Right lung (tissue), 10 donors: Measurements from ENCODE around the gene FOXP4. TPM values are rescaled to one million over a fixed set of nuclear protein-coding genes. Genes with fewer than 3 reads are reported as not detected.
A peak's percentile ranks its signal among the peaks of the same experiment; 100 is the strongest.

ENCODE experiments used
- DNase-seq, 2 donors: peaks; one replicate each; pipeline ENCODE4 v3.0.0-alpha.2; 2013
- long read RNA-seq, 8 donors: transcript quantifications; one replicate each; lab custom pipeline, GENCODE V29; 2026
- polyA plus RNA-seq, 5 donors: library from polyadenylated mRNA; unstranded; fragments of 120-200 nt; gene quantifications; one replicate each; pipeline versions ENCODE4 v1.2.1 to v1.2.3, GENCODE V29; 2013; ENCODE audit warnings: inconsistent platforms in 1 of 5, low replicate concordance in 1 of 5; ENCODE audit not compliant: insufficient read length in 5 of 5, insufficient read depth in 1 of 5

The FOXP4 gene, protein sequence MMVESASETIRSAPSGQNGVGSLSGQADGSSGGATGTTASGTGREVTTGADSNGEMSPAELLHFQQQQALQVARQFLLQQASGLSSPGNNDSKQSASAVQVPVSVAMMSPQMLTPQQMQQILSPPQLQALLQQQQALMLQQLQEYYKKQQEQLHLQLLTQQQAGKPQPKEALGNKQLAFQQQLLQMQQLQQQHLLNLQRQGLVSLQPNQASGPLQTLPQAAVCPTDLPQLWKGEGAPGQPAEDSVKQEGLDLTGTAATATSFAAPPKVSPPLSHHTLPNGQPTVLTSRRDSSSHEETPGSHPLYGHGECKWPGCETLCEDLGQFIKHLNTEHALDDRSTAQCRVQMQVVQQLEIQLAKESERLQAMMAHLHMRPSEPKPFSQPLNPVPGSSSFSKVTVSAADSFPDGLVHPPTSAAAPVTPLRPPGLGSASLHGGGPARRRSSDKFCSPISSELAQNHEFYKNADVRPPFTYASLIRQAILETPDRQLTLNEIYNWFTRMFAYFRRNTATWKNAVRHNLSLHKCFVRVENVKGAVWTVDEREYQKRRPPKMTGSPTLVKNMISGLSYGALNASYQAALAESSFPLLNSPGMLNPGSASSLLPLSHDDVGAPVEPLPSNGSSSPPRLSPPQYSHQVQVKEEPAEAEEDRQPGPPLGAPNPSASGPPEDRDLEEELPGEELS
- polyA plus RNA-seq = 10 to 100 TPM; 43.0 to 89.6 (median 61.9) TPM
- long read RNA-seq, donor 1, full-length matches to known transcripts = 6 of 132 reads
- long read RNA-seq, donor 1, partial matches to known transcripts = 126 of 132 reads
- long read RNA-seq, donor 1, other reads (novel, unspliced or antisense) = 0 of 132 reads
- long read RNA-seq, donor 2, full-length matches to known transcripts = 8 of 8 reads
- long read RNA-seq, donor 2, partial matches to known transcripts = 0 of 8 reads
- long read RNA-seq, donor 2, other reads (novel, unspliced or antisense) = 0 of 8 reads
- long read RNA-seq, donor 3, full-length matches to known transcripts = 4 of 53 reads
- long read RNA-seq, donor 3, partial matches to known transcripts = 49 of 53 reads
- long read RNA-seq, donor 3, other reads (novel, unspliced or antisense) = 0 of 53 reads
- long read RNA-seq, donor 4, full-length matches to known transcripts = 7 of 7 reads
- long read RNA-seq, donor 4, partial matches to known transcripts = 0 of 7 reads
- long read RNA-seq, donor 4, other reads (novel, unspliced or antisense) = 0 of 7 reads
- long read RNA-seq, donor 5, full-length matches to known transcripts = 3 of 8 reads
- long read RNA-seq, donor 5, partial matches to known transcripts = 5 of 8 reads
- long read RNA-seq, donor 5, other reads (novel, unspliced or antisense) = 0 of 8 reads
- long read RNA-seq, donor 6, full-length matches to known transcripts = 17 of 17 reads
- long read RNA-seq, donor 6, partial matches to known transcripts = 0 of 17 reads
- long read RNA-seq, donor 6, other reads (novel, unspliced or antisense) = 0 of 17 reads
- long read RNA-seq, donor 7, full-length matches to known transcripts = 15 of 15 reads
- long read RNA-seq, donor 7, partial matches to known transcripts = 0 of 15 reads
- long read RNA-seq, donor 7, other reads (novel, unspliced or antisense) = 0 of 15 reads
- long read RNA-seq, donor 8, full-length matches to known transcripts = 2 of 16 reads
- long read RNA-seq, donor 8, partial matches to known transcripts = 14 of 16 reads
- long read RNA-seq, donor 8, other reads (novel, unspliced or antisense) = 0 of 16 reads

DNA sequence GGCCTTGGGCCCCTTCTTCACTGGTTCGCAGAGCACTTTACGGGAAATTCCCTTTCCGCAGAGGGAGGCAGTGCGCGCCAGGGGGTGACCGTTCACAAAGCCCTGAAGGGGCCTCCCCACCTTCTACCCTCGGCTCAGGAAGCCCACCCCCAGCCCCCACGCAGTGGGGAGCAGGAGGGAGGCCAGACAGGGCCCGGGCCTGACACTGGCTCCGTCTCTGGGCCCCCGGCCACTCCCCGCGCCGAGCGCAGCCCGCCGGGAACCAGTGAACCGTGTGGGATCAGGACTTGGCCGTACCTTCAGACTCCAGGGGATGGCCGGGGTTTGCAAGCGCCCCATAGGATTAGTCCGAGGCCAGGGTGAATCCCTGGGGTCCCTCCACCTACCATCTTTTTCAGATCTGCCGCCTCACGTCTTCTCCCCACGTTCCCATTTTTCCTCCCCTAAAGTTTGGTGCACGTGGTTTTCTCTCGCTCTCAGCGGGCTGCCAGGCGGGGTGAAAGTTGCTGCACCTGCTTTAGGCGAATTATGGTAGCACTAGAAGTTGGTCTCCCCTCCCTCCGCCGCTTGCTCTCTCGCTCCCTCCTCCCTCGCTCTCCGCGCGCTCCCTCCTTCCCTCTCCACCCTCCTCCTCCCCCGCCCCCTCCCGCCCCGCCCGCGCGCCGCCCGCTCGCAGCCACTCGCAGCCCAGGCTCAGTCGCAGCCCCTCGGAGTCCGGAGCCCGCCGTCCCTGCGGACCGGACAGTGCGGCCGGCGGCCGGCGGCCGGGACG is at the start of gene FOXP4:
Gene FOXP4 (plus strand): TSS at position 679 of the 772 bp plus-strand sequence. CDS start 19,380 bp downstream, outside the sequence.
- DNase-seq = peak; percentile 89

DNA sequence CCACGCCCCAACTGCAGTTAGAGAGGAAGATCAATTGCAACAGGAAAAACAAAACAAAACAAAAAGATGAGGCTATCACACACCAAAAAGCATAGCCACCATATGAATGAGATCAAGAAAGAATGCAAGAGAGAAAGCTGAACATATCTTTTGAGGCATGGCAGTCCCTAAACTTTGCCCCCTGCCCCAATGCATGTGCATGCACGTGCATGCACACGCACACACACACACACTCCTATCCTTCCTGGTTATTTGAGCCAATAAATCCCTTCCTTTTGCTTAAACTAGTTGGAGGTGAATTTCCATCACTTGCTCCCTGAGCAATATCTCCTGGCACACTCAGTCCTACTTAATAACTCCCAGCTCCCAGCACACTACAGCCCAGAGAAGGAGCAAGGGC is 48.6 kb upstream of the FOXP4 start:
- DNase-seq = no peak

DNA sequence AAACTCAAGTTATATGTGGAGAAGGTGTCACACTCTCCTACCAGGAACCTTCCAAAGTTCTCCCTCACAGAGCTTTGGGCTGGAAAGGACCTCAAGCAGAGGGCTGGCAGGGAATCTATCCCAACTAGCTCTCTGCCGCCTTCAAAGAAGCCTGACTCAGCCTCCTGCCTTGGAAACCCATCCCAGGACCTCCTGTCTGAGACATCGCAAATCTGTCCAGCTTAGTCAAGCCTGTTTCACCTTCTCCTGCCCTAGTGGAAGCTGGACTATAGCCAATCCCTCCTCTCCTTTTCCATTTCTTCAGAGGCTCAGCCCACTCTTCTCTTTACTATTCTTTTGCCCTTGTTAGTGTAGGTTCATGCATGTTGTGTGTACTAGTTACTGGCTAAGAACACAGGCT is 48.2 kb upstream of the FOXP4 start:
- no peak for DNase-seq

DNA sequence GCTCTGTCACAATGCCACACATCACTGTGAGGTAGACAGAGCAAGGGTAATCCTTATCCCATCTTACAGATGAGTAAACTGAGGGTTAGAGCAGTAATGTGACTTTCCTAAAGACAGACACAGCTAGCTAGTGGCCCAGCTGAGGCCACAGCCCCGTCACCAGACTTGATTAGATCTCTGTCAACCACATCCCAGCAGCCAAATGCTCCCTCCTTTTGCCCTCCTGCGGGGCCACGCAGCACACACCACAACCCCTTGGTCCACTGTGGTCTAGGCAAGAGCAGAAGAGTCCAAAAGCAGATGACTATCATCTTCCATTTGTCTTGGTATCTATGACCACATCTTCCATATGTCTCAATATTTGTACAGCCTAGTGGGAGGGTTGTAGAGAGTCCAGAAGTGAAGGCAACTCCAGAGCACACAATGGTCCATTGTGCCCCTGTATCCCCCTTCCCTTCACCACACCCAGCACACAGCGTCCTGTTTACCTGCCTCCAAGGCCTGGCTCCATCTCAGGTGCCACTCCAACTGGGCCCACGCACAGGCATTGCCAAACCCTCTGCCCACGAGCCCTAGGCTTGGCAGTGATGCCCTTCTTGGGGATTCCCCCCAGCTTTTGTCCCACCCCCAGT is 47.1 kb upstream of the FOXP4 start:
- DNase-seq = no peak

DNA sequence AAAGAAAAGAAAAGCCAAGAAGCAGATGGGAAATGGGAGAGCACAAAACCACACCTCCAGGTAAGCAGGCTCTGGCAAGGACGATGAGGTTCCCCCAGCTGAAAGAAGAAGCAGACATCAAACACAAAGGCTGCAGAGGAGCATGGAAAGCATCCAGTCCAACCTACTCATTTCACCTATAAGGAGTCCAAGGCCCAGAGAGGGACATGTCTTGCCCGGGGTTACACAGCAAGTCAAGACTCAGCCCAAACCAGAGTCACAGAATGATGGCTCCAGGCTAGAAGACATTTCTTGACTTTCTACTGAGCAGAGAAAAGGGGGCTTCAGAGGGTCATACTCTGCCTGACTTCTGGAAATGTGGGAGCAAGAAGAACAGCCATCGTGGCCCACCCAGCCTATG is 45.6 kb upstream of the FOXP4 start:
- no peak for DNase-seq

DNA sequence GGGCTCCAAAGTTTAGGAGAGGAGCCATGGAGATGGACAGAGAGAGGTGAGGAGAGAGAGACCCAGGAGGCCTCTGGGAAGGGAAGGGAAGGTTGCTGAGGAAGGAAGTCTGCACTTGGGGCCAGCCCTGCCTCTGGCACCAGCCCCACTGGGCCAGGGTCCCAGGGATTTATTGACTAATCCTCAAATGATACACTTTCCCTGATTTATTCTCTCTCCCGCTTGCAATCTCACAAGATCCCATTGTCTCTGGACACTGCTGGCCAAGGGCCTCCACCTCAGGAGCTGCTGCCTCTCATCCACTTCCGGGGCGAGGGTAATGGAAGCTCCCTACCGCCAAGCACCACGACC is 43.6 kb upstream of the FOXP4 start:
- DNase-seq = no peak

DNA sequence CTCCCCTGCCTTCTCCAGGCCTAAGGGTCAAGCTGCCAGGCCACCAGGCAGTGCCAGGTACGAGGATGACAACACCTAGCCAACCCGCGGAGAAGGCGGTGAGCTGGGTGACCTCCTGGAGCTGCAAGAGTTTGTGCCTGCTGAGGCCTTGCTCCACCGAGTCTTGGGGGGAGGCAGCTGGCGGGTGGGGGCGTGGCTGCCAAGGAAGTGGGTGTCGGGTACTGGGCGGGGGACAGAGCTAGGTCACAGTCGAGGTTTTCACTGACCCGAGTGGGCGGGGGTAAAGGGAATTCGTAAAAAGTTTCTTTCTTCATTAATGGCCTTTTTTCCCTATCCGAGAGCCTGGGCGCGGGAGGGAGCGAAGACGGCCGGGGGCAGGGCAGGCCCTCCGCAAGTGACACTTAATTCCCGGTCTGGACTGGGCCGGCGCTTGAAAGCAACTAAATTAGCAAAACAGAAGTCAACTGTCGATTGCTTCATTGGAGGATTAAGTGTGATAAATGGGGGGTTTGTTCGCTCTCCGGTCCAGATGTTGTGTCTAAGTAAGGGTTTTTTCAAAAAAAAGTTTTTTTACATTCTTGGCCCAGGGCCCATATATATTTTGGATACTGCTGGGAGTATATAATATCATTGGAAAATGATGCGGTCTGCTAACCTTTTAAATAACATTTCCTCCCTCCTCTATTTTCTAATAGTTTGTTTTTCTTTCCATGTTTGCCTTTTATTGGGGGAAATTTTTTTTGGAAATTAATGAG is 43.1 kb upstream of the FOXP4 start:
- peak; percentile 78 to 80 for DNase-seq

DNA sequence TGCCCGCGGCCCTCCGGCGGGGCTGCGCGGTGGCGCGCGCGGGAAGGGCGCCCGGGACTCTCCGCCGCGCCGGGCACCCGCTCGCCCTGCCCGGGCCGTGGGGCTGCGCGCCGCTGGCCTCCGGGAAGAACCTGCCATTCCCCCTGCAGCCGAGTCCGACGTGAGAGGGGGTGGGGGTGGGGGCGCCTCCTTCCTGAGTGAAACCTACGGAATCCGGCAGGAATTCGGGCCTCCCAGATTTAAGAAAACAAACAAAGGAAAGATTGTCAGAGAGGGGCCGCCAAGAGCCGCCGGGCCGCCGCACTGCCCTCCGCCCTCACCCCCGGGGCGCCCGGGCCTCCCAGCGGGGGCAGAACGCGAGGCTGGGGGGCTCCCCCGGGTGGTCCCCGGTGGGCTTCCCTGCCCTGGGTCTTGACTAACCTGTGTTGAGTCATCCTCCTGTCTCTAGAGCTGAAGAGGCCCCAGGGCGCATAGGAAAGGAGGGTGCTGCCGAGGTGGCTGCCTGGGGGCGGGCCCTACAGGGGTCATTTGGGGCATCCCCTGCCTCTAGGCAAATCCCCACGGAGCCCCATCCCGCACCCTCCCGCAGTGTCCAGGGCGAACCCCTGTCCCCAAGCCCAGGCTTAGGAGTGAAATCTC is 42.2 kb upstream of the FOXP4 start:
- DNase-seq = no peak

DNA sequence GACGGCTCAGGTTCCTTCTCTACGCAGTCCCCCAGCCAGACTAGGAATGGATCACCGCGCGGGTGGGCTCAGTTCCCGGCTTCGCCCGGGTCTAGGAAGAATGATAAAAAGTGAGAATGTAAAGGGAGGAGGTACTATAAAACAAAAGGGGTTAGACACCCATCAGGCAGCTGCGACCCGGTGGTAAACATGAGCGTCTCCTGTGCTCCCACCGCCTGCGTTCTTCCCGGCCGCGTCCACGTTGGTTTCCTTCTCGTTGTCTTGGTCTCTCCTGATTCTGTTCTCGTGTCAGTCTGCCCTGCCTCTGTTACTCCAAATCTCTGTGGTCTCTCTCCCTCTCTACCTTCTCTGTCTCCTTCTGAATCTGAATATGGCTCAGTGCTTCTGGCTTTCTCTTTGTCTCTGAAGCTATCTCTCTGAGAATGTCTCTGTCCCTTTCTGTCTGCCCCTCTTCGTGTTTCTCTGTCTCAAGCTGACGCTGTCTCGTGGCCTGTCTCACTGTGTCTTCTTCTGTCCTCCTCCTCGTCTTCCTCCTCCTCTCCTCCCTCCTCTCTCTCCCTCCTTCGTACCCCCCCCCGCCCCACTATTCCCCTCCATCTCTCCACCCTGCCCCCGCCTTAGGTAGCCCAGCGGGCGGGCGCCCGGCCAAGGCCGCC is 41.6 kb upstream of the FOXP4 start:
- DNase-seq = peak in 1 of 2 donors; percentile 40

DNA sequence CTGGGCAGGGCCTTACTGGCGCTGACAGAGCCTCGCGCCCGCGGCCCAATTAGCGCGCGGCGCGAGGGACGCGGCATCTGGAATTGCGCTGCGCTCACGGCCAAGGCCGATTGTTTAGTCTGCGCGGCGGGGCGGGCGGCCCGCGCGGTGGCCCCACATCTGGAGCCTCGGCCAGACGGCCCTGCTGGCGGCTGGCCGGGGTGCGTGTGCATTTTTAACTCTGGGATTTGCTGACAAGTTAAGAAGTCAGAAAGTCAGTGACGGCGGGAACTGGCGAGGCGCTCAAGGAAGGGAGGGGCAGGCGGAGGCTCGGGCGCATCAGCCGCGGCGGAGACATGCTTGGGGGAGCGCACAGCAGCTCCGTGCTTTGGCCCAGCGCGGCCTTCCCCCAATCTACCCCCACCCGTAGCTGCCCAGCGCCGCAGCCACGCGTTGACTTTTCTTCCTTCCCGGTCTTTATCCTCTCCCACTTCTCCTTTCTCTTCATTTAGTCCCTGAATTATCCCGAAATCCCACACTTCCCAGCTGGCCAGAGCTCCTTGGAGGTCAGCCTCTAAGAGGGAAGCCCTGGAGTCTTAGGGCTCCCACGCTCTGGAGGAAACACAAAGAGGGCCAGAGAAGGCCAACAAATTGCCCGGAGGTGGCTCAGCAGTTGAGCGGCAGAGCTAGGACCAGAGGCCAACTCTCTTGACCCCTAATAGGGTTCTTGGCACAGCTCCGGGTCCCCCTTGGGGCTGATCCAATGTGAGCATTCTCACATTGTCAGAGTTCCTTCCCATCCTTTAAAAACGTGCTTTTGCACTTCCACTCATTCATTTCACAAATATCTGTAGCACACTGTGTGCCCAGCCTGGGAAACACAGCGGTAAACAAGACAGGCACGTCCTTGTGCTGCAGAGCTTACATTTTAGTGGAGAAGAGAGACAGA is 40.8 kb upstream of the FOXP4 start:
- DNase-seq = peak; percentile 94 to 96

DNA sequence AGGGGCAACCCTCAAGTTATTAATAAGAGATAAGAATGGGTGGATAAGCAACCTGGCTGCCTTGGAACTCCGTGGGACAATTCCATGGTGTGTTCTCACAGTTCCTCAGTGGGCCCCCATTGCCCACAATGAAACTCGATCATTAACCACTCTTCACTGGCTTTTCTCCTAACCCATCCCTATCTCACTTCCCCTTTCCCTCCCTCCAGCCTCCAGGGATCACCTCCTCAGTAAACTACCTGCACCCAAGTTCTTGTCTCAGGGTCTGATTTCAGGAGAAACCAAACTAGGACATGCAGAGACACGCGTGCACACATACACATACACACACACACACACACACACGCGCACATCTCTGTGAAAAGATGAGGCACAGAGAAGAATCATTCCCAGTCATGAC is 37.7 kb upstream of the FOXP4 start:
- no peak for DNase-seq

DNA sequence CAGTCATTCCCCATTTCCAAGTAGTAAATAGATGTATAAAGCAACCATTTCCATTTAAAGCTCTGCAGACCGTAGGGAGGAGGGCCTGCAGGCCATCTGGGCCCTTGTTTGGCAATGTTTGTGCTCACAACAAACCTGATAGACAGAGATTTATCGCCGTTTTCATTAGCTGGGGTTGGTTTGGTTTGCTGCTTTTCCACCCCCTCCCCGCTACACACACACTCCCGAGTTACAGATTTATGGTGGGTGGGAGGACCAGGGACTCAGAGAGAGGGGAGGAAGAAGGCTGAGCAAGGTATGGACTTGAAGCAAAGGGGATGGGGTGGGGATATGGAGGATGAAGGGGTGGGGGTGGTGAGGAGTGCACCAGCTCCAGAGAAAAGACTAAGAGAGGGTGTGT is 36.6 kb upstream of the FOXP4 start:
- DNase-seq = no peak

DNA sequence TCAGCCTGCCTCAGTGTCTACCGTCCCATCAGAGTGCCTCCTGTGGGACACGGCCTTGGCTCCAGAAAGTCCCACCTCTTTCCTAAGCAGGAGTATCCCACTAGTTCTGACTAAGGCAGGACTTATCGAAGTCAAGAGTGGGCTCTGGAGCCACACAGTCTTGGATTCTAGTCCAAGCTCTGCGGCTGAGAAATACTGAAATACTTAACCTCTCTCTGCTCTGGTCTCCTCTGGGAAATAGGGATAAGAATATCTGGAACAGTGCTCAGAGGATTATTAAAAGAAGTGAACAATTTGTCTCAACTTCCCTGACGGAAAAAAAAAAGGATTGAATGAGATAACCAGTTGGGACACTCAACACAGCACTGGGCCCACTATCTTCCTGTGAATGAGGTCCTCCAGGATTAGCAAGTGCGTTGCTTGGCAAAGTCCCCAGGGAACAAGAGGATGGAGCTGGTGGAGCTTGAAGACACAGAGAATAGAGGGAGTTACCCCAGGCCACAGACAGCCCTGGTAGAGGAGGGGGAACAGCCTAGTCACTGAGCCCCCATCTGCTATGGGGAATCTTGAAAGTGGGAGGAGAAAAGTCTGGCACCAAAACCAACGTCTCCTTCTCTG is 34.6 kb upstream of the FOXP4 start:
- DNase-seq = no peak

DNA sequence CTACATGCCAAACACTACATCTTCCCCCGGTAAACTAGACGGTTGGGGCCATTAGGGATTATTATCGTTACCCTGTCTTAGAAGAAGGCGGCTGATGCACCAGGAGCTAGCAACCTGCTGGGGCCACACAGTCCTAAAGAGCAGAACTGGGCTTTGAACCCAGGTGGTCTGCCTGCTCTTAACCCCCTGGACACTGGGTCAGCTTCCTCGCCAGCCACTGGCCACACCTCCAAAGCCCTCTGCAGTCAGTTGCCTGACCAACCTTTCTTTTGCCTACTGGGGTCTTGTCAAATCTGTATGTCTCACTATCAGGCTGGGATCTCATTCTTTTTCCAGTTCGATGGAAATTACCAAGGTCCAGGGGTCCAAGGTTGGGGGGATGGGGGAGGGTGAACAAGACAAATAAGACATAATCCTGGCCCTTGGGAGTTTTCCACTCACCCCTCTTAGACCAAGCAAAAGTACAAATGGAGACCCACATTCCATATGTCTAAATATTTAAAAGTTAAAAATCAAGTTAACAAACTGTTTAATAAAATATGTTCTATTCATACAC is 34.0 kb upstream of the FOXP4 start:
- no peak for DNase-seq

DNA sequence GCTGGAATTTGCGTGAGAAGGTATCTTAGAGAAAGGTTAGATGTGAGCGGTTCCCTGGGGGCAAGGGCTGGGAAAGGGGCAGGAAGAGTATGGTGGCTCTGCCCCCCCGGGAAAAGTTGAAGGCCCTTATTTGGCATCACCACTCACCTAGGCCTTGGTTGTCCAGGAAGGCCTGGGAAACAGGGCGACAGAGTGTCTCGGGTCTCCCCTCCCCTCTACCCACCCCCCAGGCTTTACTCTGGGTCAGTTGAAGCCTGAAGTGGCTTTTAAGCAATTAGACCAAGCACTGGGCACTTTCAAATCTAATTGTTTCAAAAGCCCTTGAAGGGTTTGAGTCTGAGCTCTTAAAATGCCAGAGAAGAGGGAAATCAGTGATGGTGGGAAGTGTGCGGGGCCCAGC is 30.2 kb upstream of the FOXP4 start:
- no peak for DNase-seq

DNA sequence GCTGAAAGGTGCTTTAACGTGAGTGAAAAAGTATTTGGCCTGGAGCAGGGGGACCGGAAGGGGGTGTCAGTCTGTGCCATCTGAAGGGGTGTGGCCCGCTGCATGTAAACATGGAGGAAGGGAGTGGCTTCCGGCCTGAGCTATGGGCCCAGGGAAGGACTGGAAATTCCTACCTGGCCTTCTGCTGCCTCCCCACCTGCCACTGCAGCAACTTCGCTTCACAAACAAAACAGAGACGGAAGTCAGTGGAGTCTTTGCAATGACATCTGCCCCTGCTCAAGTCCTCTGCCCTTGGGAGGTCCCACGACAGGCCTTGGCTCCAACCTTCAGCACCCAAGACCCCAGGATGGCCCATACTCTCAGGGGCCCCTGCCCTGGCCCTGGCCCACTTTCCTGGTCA is 28.1 kb upstream of the FOXP4 start:
- no peak for DNase-seq
